RWPE1 (cell line): ENCODE data around the gene KCNQ5.

ENCODE experiments used
- CTCF ChIA-PET: fragments of 350-600 bp; sonication (Branson Sonifier 250); formaldehyde crosslinking; extraction: SDS; loops from one replicate; lab custom pipeline; 2021; lab: Yijun Ruan, JAX
- POLR2A ChIA-PET: fragments of 400-600 bp; formaldehyde crosslinking; extraction: SDS; loops from one replicate; lab custom pipeline; 2020; ENCODE audit warnings: antibody characterized with exemption; ENCODE audit not compliant: low non-redundant PET; lab: Yijun Ruan, JAX
- DNase-seq: peaks from one replicate; pipeline ENCODE4 v3.0.0; 2012; ENCODE audit warnings: low spot score
- H3K27ac ChIP-seq: fragments of 450-650 bp; 2 replicates; pipeline ENCODE4 v1.5.1; 2017
- TF ChIP-seq, protein P1 (sequence below): fragments of 450-650 bp; conservative IDR thresholded peaks from 2 replicates; pipeline ENCODE4 v1.5.1; 2017; ENCODE audit warnings: low read depth, mild to moderate bottlenecking

The KCNQ5 gene

DNA sequence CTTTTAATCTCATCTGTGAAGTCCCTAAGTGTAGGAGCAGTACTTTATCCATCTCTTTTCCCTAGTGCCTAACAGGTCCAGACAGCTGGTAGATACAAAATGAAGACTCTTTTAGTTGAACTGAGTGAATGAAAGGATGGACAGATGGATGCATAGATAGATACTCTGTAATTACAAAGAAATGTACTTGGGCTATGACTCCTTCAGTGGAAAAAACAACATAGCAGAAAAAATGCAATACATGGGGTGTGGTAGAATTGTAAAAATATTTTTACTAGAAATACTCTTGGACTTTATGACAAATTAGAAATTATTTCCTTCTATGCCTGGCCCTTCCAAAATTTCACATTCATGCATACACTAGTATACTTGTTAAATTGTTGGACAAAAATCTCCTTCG is 29.3 kb downstream of the KCNQ5 start:
- ChIA-PET CTCF (no interaction called here), POLR2A (no interaction called here)
- H3K27ac ChIP-seq = no peak overlapping the region
- DNase-seq = no peak
- TF ChIP-seq, protein P1, sequence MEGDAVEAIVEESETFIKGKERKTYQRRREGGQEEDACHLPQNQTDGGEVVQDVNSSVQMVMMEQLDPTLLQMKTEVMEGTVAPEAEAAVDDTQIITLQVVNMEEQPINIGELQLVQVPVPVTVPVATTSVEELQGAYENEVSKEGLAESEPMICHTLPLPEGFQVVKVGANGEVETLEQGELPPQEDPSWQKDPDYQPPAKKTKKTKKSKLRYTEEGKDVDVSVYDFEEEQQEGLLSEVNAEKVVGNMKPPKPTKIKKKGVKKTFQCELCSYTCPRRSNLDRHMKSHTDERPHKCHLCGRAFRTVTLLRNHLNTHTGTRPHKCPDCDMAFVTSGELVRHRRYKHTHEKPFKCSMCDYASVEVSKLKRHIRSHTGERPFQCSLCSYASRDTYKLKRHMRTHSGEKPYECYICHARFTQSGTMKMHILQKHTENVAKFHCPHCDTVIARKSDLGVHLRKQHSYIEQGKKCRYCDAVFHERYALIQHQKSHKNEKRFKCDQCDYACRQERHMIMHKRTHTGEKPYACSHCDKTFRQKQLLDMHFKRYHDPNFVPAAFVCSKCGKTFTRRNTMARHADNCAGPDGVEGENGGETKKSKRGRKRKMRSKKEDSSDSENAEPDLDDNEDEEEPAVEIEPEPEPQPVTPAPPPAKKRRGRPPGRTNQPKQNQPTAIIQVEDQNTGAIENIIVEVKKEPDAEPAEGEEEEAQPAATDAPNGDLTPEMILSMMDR = no peak

DNA sequence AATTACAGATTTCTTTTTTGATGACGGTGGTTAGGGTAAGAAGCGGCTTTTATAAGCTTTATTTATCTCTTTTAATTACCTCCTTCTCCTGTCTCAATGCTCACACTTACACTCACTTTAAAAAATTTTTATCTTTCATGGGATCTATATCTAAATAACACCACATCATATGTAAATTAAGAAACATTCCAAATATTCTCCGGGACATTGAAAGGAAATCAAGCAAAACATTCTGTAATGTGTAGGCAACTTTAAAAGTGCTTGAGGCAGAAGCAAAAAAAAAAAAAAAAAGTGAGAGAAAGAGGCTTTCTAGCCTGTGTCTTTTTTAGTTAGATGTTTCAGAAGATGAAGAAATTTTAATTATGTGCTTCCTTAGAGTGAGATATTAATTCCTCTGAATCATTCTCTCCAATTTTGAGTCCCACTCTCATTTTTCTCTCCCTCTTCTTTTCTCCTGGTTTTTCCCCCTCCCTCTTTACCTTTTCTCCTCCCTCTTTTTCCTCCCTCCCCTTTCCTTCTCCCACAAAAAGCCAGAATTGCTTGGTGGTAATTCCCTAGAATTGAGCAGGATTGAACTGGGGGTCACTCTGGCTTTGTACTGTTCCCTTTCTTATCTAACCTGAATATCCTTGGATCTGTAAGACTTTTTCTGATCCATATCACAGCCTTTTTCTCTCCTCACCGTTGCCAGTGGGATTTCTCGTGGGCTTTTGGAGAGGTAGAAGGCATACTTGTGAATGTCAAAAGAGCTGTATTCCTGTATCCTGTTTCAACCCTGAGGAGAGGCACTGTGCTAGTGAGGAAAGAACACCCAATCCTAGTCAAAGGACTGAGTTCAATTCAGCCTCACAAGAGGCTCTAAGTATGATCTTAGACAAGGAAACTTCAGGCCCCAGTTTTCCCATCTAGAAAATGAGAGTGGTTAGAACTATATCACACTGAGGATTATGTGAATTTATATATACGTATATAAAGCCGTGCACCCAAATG is 30.4 kb downstream of the KCNQ5 start:
- TF ChIP-seq, protein P1 = no peak
- ChIA-PET CTCF (interaction anchor here (0.6 kb wide), 1 partner anchor 211 kb away, joined by 3 read pairs; no protein-coding TSS in a partner anchor), POLR2A (no interaction called here)
- no peak overlapping the region for H3K27ac ChIP-seq
- no peak for DNase-seq

DNA sequence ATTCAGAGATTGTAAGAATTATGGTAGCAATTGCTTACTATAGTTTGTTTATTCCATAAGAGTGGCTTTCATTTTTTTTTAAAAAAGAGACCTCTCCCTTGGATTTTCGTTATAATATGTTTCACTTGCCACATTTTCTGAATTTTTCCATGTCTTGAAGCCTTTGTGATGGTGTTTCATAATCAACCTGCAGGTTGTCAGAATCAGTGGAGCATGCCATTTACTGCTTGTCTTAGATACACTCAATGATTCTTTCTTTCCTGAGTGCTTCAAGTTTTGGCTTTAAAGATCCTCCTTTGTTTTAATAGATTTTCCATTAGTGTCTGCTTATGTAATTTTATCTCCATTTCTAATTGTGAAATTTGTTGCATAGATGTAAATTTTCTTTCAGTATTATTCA is 31.2 kb downstream of the KCNQ5 start:
- no peak for DNase-seq
- TF ChIP-seq, protein P1 = no peak
- POLR2A ChIA-PET = no interaction called here
- H3K27ac ChIP-seq = no peak overlapping the region
- CTCF ChIA-PET = no interaction called here

DNA sequence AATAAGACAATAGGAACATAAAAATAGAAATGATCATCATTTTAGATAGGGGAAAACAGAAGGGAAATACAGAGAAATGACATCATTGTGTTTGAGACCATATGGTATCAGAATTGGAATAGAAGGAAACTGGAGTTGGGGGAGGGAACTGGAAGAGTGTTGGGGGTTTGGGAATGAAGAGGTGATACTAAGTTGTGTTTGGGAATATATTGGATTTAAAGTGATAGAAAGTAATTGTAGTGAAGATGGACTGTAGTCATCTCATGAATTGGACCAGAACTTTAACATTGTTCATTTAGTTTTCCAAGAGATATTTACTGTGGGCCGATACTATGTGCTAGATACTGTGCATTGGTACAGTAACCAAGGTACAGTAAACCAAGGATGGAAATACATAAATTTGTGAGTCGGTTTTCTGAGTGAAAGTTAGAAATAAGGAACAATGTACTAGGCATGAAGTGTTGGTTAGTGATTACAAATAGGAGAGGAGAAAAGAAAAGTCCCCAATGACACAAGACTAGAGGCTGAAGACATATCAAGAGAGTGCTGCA is 32.3 kb downstream of the KCNQ5 start:
- H3K27ac ChIP-seq = no peak overlapping the region
- ChIA-PET CTCF (interaction anchor here (0.6 kb wide), 1 partner anchor 124 kb away, joined by 5 read pairs; no protein-coding TSS in a partner anchor), POLR2A (no interaction called here)
- TF ChIP-seq, protein P1 = no peak
- DNase-seq = no peak

DNA sequence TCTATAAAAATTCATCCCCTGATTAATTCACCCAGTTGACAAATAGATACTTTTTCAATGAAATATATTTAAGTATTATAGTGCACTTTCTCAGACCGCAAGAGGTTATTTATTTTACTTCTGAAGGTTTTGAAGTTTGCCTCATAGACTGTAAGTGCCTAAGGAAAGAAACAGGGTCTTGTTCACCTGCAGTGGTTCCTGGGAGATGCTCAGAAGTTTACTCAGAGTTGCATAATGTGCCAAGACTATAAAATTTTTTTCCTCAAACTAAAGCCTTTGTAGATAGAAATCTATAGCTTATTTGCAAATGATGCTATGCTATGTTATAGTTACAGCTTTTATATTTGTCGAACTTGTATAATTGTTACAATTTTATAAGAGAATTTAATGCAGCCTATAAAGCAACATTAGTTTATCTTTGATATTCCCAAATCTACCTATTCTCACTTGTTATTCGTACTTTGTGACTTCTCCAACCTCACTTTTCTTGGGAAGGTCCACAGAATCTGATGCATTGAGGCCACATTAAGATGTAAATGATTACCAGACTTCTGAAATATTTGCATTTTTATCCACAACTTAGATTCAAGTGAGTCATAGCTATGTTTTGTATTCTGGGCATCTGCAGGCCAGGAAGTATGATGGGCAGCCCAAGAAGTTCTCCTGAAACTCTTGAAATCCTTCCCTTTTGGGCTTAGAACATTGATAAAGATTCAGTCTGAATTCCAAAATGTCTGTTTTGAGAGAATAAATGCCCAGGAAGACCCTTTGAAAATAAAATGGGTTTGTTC is 35.7 kb downstream of the KCNQ5 start:
- CTCF ChIA-PET = no interaction called here
- POLR2A ChIA-PET = no interaction called here
- H3K27ac ChIP-seq = no peak overlapping the region
- TF ChIP-seq, protein P1 = no peak
- DNase-seq = no peak

DNA sequence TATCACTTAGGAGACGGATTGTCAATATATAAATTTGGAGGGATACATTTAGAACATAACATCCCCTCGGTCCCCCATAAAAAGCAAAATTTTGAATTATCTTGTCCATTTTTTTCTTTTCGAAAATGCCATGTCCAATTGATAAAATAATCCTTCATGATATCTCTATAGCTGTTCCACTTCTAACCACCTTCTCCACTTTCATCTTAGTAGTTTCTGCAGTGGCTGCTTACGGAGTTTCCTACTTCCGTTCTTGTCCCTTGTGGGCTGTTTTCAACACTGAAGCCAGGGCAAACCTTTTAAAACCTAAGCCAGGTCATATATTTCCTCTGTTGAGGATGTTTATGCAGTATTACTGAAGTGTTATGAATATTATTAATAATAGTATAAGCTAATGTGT is 37.9 kb downstream of the KCNQ5 start:
- no peak for DNase-seq
- no peak overlapping the region for H3K27ac ChIP-seq
- ChIA-PET POLR2A (no interaction called here), CTCF (no interaction called here)
- TF ChIP-seq, protein P1 = no peak
